Epithelial cell of proximal tubule (primary cell): ENCODE data around the gene ZBTB21. TPM values are rescaled to one million over a fixed set of nuclear protein-coding genes. Genes with fewer than 3 reads are reported as not detected.

ENCODE experiments used
- DNase-seq: peaks from one replicate; pipeline ENCODE4 v3.0.0-alpha.2; 2011; ENCODE audit warnings: low read depth
- H3K4me3 ChIP-seq: 2 replicates; pipeline ENCODE4 v1.5.1; 2011; ENCODE audit warnings: low read depth, mild to moderate bottlenecking, low read length
- total RNA-seq: library from RNA; depleted of rRNA; stranded (reverse); fragments of >200 nt; gene quantifications from 2 replicates; pipeline ENCODE4 v1.2.3, GENCODE V29; 2015
- TF ChIP-seq, protein P1 (sequence below): conservative IDR thresholded peaks from 2 replicates; pipeline ENCODE4 v1.5.1; 2012; ENCODE audit warnings: low read depth, mild to moderate bottlenecking, low read length

ZBTB21 gene
- total RNA-seq, 1 donor from 2014 or later = 6.3 TPM

DNA sequence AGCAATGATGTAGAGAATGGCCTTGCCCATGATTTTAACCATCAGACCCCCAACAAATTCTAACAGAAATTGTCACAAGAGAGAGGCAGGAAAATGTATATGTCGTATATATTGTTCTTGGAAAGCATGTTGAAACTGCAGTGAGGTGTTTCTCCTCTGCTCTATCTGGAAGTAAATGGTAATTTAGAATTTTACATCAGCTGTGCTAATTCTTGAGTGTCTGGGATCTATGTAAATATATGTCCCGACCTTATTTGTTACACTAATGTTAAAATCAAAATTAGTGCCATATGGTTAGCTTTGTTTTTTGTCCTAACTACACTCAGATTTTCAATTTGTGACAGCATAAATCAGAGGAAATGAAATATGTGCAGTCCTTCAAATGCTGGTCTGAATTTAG, 20.5 kb downstream of the ZBTB21 start:
- DNase-seq = no peak
- no peak overlapping the region for H3K4me3 ChIP-seq
- TF ChIP-seq, protein P1, sequence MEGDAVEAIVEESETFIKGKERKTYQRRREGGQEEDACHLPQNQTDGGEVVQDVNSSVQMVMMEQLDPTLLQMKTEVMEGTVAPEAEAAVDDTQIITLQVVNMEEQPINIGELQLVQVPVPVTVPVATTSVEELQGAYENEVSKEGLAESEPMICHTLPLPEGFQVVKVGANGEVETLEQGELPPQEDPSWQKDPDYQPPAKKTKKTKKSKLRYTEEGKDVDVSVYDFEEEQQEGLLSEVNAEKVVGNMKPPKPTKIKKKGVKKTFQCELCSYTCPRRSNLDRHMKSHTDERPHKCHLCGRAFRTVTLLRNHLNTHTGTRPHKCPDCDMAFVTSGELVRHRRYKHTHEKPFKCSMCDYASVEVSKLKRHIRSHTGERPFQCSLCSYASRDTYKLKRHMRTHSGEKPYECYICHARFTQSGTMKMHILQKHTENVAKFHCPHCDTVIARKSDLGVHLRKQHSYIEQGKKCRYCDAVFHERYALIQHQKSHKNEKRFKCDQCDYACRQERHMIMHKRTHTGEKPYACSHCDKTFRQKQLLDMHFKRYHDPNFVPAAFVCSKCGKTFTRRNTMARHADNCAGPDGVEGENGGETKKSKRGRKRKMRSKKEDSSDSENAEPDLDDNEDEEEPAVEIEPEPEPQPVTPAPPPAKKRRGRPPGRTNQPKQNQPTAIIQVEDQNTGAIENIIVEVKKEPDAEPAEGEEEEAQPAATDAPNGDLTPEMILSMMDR = no peak

DNA sequence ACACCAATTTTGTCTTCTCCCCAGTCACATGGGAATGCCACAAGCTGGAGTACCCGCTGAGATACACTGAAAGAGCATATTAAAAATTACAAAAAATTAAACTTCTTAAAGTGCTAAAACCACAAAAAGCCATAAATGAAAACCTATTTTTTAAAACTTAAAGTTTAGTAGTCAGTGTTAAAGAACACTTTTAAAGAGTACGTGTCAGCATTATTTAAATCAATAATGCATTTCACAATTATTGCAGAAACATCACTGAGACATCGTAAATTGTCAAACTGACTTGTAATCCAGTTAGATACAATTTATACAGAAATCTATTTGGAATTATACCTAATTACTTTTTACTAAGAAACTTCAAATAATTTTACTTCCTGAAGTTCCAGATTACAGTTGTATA, 22.9 kb downstream of the ZBTB21 start:
- DNase-seq = no peak
- H3K4me3 ChIP-seq = no peak overlapping the region
- TF ChIP-seq, protein P1 = no peak

DNA sequence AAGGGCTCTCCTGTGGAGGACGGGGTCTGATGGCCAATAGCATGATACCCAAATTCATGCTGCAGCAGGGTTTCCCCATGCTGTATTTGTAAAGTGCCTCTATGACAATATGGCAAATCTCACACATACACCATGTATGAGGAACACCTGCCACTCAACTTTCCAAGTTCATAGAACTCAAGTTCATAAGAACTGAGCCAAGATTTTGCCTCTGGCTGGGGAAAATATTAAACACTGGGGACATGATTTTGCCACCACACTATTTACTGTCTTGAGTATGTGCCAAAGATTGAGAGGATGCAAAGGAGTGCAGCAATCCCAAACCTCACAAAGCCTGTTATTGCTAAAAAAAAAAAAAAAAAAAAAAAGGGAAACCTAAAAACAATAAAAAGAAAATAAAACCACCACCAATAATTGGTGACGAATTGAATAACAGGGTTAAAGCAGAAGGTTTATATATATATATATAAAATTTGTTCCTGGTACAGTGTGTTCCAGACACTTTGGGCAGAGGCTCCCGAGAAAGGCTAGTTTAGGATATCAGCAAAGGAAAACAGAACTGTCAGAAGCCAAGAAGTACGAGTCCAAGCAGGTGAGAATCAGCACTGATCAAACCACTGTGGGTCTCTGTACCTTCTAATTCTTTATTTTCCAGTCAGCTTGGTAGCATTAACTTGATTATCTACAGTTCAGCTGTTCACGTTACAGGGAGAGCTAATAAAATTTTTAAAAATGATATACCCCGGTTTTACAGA, 24.3 kb downstream of the ZBTB21 start:
- TF ChIP-seq, protein P1 = no peak
- H3K4me3 ChIP-seq = no peak overlapping the region
- DNase-seq = no peak

DNA sequence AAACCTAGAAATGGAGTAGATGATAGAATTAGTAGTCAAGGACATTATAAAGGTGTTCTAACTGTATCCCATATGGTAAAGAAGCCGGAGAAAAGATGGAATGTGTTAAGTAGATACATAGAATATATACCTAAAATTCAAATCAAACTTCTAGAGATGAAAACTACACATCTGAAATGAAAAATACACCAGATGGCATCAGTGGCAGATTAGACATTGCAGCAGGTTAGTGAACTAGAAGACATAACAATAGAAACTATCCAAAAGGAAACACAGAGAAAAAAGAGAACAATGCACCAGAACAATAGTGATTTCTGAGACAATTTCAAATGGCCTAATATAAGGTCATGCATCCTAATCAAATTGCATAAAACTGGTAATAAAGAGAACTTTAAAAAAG, 26.9 kb downstream of the ZBTB21 start:
- TF ChIP-seq, protein P1 = no peak
- no peak overlapping the region for H3K4me3 ChIP-seq
- no peak for DNase-seq

DNA sequence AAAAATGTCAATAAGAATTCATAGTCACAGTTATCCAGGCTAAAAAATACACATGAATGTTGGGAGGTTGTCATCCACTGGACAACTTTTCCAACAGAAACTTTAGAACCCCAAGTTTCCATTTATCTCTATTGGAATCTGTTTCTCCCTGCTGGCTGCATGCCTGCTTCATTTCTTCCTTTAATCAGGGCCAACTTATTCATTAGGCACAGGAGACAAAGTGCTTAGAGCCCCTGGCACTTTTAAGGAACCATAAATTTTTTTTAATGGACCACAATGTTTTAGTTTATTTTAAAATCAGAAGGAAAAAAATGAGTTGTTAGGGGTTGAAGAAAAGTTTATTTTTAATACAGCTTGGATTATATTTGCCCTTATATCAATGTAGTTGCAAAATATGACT, 29.6 kb downstream of the ZBTB21 start:
- DNase-seq = no peak
- H3K4me3 ChIP-seq = no peak overlapping the region
- TF ChIP-seq, protein P1 = no peak

DNA sequence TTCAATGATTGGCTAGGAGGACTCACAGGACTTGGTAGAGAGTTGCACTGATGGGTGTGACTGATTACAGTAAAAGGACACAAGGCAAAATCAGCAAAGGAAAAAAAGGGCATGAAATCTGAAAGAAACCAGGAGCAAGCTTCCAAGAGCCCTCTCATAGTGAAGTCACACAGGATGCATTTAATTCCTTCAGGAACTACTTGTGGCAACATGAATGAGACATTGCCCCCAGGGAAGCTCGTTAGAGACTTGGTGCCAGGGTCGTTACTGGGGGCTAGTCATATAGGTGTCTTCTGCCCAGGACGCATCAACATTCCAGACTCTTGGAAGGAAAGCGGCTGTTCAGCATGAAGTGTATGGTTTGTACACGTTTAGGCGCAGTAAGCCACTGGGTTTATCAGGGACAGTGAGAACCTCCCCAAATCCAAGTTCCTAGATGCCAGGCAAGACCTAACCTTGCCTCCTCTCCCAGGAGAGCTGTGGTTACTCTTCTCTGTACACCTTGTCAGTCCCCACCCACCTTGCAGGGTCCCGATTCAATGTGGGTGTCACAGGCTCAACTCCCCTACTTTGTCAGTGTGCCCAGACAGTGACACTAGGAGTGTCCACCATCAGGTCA, 30.3 kb downstream of the ZBTB21 start:
- H3K4me3 ChIP-seq = no peak overlapping the region
- TF ChIP-seq, protein P1 = no peak
- DNase-seq = no peak

DNA sequence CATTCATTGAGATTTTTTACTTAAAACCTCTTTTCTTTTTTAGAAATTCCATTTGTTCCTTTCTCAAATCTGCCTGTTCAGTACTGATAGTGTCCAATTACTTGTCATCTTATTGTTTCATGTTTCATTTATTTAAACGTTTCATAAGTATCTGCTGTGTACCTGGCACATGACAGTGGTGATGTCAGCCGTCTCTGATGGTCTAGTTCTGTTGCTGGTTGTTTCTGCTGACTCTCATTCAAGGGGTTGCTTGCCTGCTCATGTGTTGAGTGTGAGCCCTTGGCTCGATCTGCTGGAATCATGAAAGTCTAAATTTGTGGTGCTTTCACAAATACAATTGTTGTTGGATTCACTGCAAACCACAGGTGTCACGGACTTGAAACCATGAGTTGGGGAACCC, 30.8 kb downstream of the ZBTB21 start:
- H3K4me3 ChIP-seq = no peak overlapping the region
- TF ChIP-seq, protein P1 = no peak
- DNase-seq = no peak
